SJSA1 (cell line): ENCODE results near the gene RALBP1. TPM values are rescaled to one million over a fixed set of nuclear protein-coding genes. Genes with fewer than 3 reads are reported as not detected.

ENCODE experiments used
- DNase-seq, 2 experiments: peaks; one replicate each; pipeline ENCODE4 v3.0.0-alpha.2; 2015 to 2020; ENCODE audit warnings: low spot score in 2 of 2, low read depth in 1 of 2
- H3K27ac ChIP-seq: fragments of 250-450 bp; sonication (Bioruptor Pico); 2 replicates; pipeline ENCODE4 v1.5.1; 2020; ENCODE audit warnings: mild to moderate bottlenecking, moderate library complexity
- H3K27me3 ChIP-seq: fragments of 250-450 bp; sonication (Bioruptor Pico); replicated peaks from 2 replicates; pipeline ENCODE4 v1.5.1; 2020; ENCODE audit warnings: mild to moderate bottlenecking, moderate library complexity
- H3K36me3 ChIP-seq: fragments of 250-450 bp; sonication (Bioruptor Pico); 2 replicates; pipeline ENCODE4 v1.5.1; 2020; ENCODE audit warnings: mild to moderate bottlenecking
- H3K4me1 ChIP-seq: fragments of 250-450 bp; sonication (Bioruptor Pico); replicated peaks from 2 replicates; pipeline ENCODE4 v1.6.1; 2021; ENCODE audit warnings: mild to moderate bottlenecking
- H3K4me3 ChIP-seq: fragments of 250-450 bp; sonication (Bioruptor Pico); 2 replicates; pipeline ENCODE4 v1.5.1; 2020; ENCODE audit warnings: mild to moderate bottlenecking
- H3K9me3 ChIP-seq: fragments of 250-450 bp; sonication (Bioruptor Pico); replicated peaks from 2 replicates; pipeline ENCODE4 v1.5.1; 2020; ENCODE audit warnings: mild to moderate bottlenecking
- total RNA-seq: library from RNA; depleted of rRNA; stranded (reverse); fragments of >200 nt; shearing (Covaris generic); gene quantifications from 2 replicates; pipeline ENCODE4 v1.2.3, GENCODE V29; 2014

The RALBP1 gene
- total RNA-seq, 1 experiment from 2014 or later = 85.3 TPM

GRCh38 chr18:9534844-9535243 lies 59.5 kb downstream of the RALBP1 start:
- peaks cover 24% of the 10 kb centered on the region for H3K4me1 ChIP-seq
- H3K36me3 ChIP-seq = peaks cover 58% of the 10 kb centered on the region
- peak overlapping the region; percentile 30 for H3K27ac ChIP-seq
- no peaks in the 10 kb centered on the region for H3K27me3 ChIP-seq
- H3K9me3 ChIP-seq = no peaks in the 10 kb centered on the region
- H3K4me3 ChIP-seq = no peak overlapping the region
- DNase-seq = no peak

- H3K27ac ChIP-seq = peak overlapping the region; percentile 30
- H3K4me3 ChIP-seq = no peak overlapping the region
- H3K9me3 ChIP-seq = no peaks in the 10 kb centered on the region
- H3K36me3 ChIP-seq = peaks cover 51% of the 10 kb centered on the region
- DNase-seq = peak; percentile 59 to 65
- H3K27me3 ChIP-seq = no peaks in the 10 kb centered on the region
- H3K4me1 ChIP-seq = peaks cover 26% of the 10 kb centered on the region
These were observed 60.2 kb downstream of the RALBP1 start for GRCh38 chr18:9535430-9535991.

DNA sequence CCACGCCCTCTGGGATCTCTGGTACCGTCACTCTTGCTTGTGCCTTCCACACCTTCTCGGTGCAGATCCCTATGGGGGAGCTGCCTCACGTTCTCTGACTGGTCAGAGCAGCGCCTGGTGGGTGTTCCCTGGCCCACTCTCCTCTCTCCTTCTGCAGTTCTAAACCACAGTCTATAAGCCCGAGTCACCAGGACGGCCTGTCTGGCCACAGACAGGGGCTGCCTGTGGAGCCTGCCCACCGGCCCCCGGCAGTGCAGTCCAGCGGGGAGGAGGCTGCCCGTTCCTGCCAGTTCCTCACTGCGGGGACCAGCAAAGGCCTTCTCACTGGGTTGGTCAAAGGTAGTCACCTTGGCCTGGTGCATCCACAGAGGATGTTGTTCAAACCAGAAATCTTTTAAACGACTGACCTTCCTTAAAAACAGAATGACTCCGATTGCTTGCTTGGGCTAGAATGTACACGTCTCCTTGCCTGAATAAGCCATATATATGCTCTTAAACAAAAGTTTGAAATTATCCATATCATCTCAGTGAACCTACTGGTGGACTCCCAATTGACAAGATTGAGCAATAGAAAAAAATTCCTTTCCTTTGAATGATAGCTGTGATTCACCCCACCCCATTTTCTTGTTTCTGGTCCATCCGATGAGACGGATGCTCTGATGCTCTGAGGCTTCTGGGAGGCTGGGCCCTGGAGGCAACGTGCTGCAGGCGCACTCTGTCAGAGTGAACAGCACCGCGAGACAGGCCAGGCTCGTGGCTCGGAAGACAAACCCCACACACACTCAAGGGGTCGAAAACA lies 61.2 kb downstream of the RALBP1 start:
- Histone ChIP-seq H3K4me3 (no peak overlapping the region), H3K9me3 (no peaks in the 10 kb centered on the region), H3K4me1 (peaks cover 26% of the 10 kb centered on the region), H3K36me3 (peaks cover 43% of the 10 kb centered on the region), H3K27me3 (no peaks in the 10 kb centered on the region), H3K27ac (no peak overlapping the region)
- no peak for DNase-seq

- Histone ChIP-seq H3K27me3 (no peaks in the 10 kb centered on the region), H3K36me3 (peaks cover 34% of the 10 kb centered on the region), H3K27ac (no peak overlapping the region), H3K4me3 (no peak overlapping the region), H3K4me1 (peaks cover 26% of the 10 kb centered on the region), H3K9me3 (no peaks in the 10 kb centered on the region)
- no peak for DNase-seq
These were observed 62.4 kb downstream of the RALBP1 start for GRCh38 chr18:9537677-9538076.

DNA sequence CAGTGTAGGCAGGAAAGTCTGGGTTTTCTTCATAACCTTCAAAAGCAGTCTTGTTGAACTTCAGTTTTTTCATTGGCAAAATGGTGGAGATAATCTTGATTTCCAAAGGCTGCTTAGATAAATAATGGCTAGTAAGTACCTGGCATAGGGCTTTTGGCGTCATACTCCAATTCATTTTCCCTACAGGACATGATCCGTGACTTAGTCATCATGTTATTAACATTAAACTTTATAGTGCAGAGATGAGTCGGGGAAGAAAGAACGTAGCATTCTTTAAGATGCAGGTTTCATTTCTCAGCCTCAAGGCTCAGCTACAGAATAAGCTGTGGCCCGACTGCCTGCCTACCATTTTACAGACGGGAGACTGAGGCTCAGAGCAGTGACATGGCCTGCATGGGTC lies 64.0 kb downstream of the RALBP1 start:
- Histone ChIP-seq H3K27me3 (no peaks in the 10 kb centered on the region), H3K4me1 (peaks cover 26% of the 10 kb centered on the region), H3K4me3 (no peak overlapping the region), H3K27ac (peak overlapping the region; percentile 32), H3K36me3 (peaks cover 20% of the 10 kb centered on the region), H3K9me3 (no peaks in the 10 kb centered on the region)
- peak in 1 of 2 experiments; percentile 35 for DNase-seq

GRCh38 chr18:9539938-9540337 lies 64.6 kb downstream of the RALBP1 start:
- no peak for DNase-seq
- Histone ChIP-seq H3K27ac (no peak overlapping the region), H3K4me1 (peaks cover 25% of the 10 kb centered on the region), H3K9me3 (no peaks in the 10 kb centered on the region), H3K4me3 (no peak overlapping the region), H3K36me3 (peaks cover 17% of the 10 kb centered on the region), H3K27me3 (no peaks in the 10 kb centered on the region)

GRCh38 chr18:9542924-9543323 lies 67.6 kb downstream of the RALBP1 start:
- DNase-seq = no peak
- H3K36me3 ChIP-seq = peaks cover 34% of the 10 kb centered on the region
- no peaks in the 10 kb centered on the region for H3K9me3 ChIP-seq
- no peaks in the 10 kb centered on the region for H3K27me3 ChIP-seq
- peaks cover 15% of the 10 kb centered on the region for H3K4me1 ChIP-seq
- no peak overlapping the region for H3K27ac ChIP-seq
- H3K4me3 ChIP-seq = no peak overlapping the region

DNA sequence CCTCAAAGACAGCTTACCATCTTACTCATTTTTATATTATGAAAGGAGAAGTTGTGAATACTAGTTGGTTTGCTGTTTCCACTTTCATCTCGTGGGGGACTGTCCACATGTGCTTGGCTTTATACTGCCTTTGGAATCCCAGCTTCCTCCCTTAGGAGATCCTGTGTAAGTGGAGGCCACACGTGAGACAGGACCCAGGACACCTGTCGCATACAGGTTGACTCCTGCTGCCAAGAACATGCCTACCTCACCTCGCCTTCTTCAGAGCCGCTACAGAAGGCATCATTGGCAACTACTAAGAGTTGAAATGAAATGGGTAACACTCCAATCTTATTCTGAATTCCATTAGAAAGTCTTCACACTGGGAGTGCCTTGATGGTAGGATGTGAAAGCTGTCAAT lies 69.7 kb downstream of the RALBP1 start:
- Histone ChIP-seq H3K4me1 (peaks cover under 1% of the 10 kb centered on the region), H3K27ac (no peak overlapping the region), H3K27me3 (no peaks in the 10 kb centered on the region), H3K36me3 (peaks cover 55% of the 10 kb centered on the region), H3K4me3 (no peak overlapping the region), H3K9me3 (no peaks in the 10 kb centered on the region)
- no peak for DNase-seq

DNA sequence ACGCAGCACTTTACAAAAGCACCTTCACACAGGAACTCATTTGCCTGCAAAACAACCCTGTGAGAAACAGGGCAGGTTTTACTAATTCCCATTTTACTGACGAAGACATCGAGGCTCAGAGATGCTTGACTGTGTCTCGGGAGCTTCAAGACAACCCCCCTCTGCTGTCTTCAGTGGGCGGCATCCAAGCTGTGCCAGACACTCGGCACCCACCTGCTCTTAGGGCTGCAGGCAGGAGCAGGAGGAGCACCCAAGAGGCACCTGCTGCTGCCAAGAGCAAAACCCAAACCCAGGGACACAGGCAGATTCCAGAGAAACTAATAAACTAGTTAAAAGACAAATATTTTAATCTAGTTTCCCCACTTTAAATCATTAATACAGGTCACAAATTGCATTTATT lies 71.2 kb downstream of the RALBP1 start:
- Histone ChIP-seq H3K36me3 (peaks cover 69% of the 10 kb centered on the region), H3K4me1 (no peaks in the 10 kb centered on the region), H3K27ac (no peak overlapping the region), H3K27me3 (no peaks in the 10 kb centered on the region), H3K4me3 (no peak overlapping the region), H3K9me3 (no peaks in the 10 kb centered on the region)
- DNase-seq = no peak

- no peak for DNase-seq
- Histone ChIP-seq H3K4me3 (no peak overlapping the region), H3K36me3 (peaks cover 81% of the 10 kb centered on the region), H3K27ac (no peak overlapping the region), H3K9me3 (no peaks in the 10 kb centered on the region), H3K4me1 (no peaks in the 10 kb centered on the region), H3K27me3 (no peaks in the 10 kb centered on the region)
These were observed 72.5 kb downstream of the RALBP1 start for GRCh38 chr18:9547782-9548181.

GRCh38 chr18:9549405-9549804 lies 74.1 kb downstream of the RALBP1 start:
- DNase-seq = no peak
- H3K9me3 ChIP-seq = no peaks in the 10 kb centered on the region
- H3K4me1 ChIP-seq = no peaks in the 10 kb centered on the region
- no peak overlapping the region for H3K27ac ChIP-seq
- H3K27me3 ChIP-seq = no peaks in the 10 kb centered on the region
- H3K36me3 ChIP-seq = peaks cover 97% of the 10 kb centered on the region
- no peak overlapping the region for H3K4me3 ChIP-seq

DNA sequence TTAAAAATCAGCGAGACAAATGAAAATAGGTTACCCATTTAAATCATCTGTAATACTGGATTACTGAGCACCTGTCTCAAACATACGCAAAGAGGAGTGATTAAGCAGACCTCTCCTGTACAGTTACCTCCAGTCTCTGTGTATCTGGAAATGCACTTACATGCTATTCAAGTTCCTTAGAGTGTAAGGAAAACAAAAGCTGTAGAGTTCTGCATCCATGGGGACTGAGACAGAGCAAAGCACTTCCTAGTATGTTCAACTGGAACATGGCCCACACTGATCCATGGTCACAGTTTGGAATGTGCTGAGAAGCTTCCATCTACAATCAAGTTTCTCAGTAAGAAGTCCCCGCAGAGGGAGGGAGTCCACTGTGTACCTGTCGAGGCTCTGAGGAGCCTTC lies 75.1 kb downstream of the RALBP1 start:
- Histone ChIP-seq H3K9me3 (no peaks in the 10 kb centered on the region), H3K4me1 (no peaks in the 10 kb centered on the region), H3K4me3 (no peak overlapping the region), H3K36me3 (peaks cover 98% of the 10 kb centered on the region), H3K27ac (no peak overlapping the region), H3K27me3 (no peaks in the 10 kb centered on the region)
- no peak for DNase-seq

DNA sequence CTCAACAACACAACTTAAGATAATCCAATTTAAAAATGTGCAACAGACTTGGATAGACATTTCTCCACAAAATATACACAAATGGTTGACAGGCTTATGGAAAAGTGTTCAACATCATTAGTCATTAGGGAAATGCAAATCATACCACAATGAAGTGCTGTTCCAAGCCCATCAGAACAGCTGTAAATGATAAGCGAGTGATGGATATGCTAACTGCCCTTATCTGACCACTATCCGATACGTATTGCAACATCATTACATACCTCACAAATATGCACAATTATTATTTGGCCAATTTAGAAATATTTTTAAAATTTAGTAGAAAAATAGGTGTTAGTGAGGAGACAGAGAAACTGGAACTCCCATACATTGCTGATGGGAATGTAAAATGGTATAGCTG lies 76.9 kb downstream of the RALBP1 start:
- H3K36me3 ChIP-seq = peaks cover 97% of the 10 kb centered on the region

GRCh38 chr18:9552616-9553015 lies 77.3 kb downstream of the RALBP1 start:
- no peaks in the 10 kb centered on the region for H3K9me3 ChIP-seq
- peaks cover 97% of the 10 kb centered on the region for H3K36me3 ChIP-seq
- no peaks in the 10 kb centered on the region for H3K27me3 ChIP-seq
- no peaks in the 10 kb centered on the region for H3K4me1 ChIP-seq
- H3K27ac ChIP-seq = no peak overlapping the region
- DNase-seq = no peak
- no peak overlapping the region for H3K4me3 ChIP-seq

More for the DNA sequence above, 76.9 kb downstream of the RALBP1 start:
- no peak for DNase-seq
- Histone ChIP-seq H3K9me3 (no peaks in the 10 kb centered on the region), H3K4me3 (no peak overlapping the region), H3K27me3 (no peaks in the 10 kb centered on the region), H3K27ac (no peak overlapping the region), H3K4me1 (no peaks in the 10 kb centered on the region)
